HEK293 (cell line): ENCODE data around the gene RIMS4.

Experiments used
- CTCF ChIA-PET: fragments of 350-600 bp; formaldehyde crosslinking; extraction: SDS; loops from one replicate; lab custom pipeline; 2021; ENCODE audit warnings: antibody characterized with exemption; lab: Yijun Ruan, JAX
- POLR2A ChIA-PET: fragments of 300-600 bp; formaldehyde crosslinking; extraction: SDS; loops from one replicate; lab custom pipeline; 2020; ENCODE audit warnings: antibody characterized with exemption, inconsistent platforms; lab: Yijun Ruan, JAX
- H3K27ac ChIP-seq: fragments of 200-500 bp; sonication (Bioruptor generic); 2 replicates; pipeline ENCODE4 v1.5.1; 2014; ENCODE audit warnings: low read depth, low read length, control low read depth, inconsistent platforms; ENCODE audit errors: extremely low read depth
- H3K36me3 ChIP-seq, 2 experiments: fragments of 200-500 bp in 1 of 2; sonication (Bioruptor generic) in 1 of 2; 1 replicate in 1 of 2; 2 replicates in 1 of 2; pipeline ENCODE4 v1.5.1; 2014 to 2017; ENCODE audit warnings: inconsistent platforms in 2 of 2, low read length in 2 of 2; ENCODE audit not compliant: control insufficient read depth in 2 of 2, insufficient read depth in 1 of 2
- H3K4me1 ChIP-seq: fragments of 200-500 bp; sonication (Bioruptor generic); 2 replicates; pipeline ENCODE4 v1.5.1; 2014; ENCODE audit warnings: mild to moderate bottlenecking, low read length, inconsistent platforms; ENCODE audit not compliant: control insufficient read depth, insufficient read depth
- H3K4me3 ChIP-seq: 2 replicates; pipeline ENCODE4 v1.5.1; 2011; ENCODE audit warnings: low read depth, mild to moderate bottlenecking, control low read depth, low read length, moderate library complexity
- H3K9me3 ChIP-seq: fragments of 200-500 bp; sonication (Bioruptor generic); 2 replicates; pipeline ENCODE4 v1.5.1; 2014; ENCODE audit warnings: low read depth, low read length, inconsistent platforms; ENCODE audit not compliant: control insufficient read depth, insufficient read depth
- HOXC10 ChIP-seq: sonication (generic); formaldehyde crosslinking; IDR thresholded peaks from 2 replicates; pipeline ENCODE4 v1.8.1; 2023; ENCODE audit warnings: mild to moderate bottlenecking, missing genetic modification reagents
- ZBTB17 ChIP-seq: fragments of 450-650 bp; formaldehyde crosslinking; IDR thresholded peaks from 2 replicates; pipeline ENCODE4 v1.5.1; 2016; ENCODE audit warnings: missing biosample characterization, missing genetic modification characterization
- ZBTB7A ChIP-seq: fragments of 450-650 bp; formaldehyde crosslinking; IDR thresholded peaks from 2 replicates; pipeline ENCODE4 v1.5.1; 2016; ENCODE audit warnings: low read depth, missing biosample characterization, missing genetic modification characterization
- ZIC2 ChIP-seq: fragments of 450-650 bp; formaldehyde crosslinking; IDR thresholded peaks from 2 replicates; pipeline ENCODE4 v1.5.1; 2016; ENCODE audit warnings: missing biosample characterization, missing genetic modification characterization
- ZNF426 ChIP-seq: fragments of 450-650 bp; formaldehyde crosslinking; IDR thresholded peaks from 2 replicates; pipeline ENCODE4 v1.5.1; 2017; ENCODE audit warnings: missing biosample characterization, missing genetic modification characterization, mild to moderate bottlenecking, inconsistent platforms, moderate library complexity
- ZNF600 ChIP-seq: fragments of 450-650 bp; formaldehyde crosslinking; IDR thresholded peaks from 2 replicates; pipeline ENCODE4 v1.5.1; 2016; ENCODE audit warnings: missing biosample characterization, missing genetic modification characterization
- ZNF623 ChIP-seq: fragments of 450-650 bp; formaldehyde crosslinking; IDR thresholded peaks from 2 replicates; pipeline ENCODE4 v1.5.1; 2016; ENCODE audit warnings: missing biosample characterization, missing genetic modification characterization
- ZNF664 ChIP-seq: fragments of 450-650 bp; formaldehyde crosslinking; IDR thresholded peaks from 2 replicates; pipeline ENCODE4 v1.5.1; 2016; ENCODE audit warnings: missing biosample characterization, missing genetic modification characterization
- ZNF768 ChIP-seq: fragments of 450-650 bp; formaldehyde crosslinking; IDR thresholded peaks from 2 replicates; pipeline ENCODE4 v1.5.1; 2018; ENCODE audit warnings: missing biosample characterization, mild to moderate bottlenecking, missing genetic modification characterization
- TF ChIP-seq, protein P1 (sequence below): fragments of 450-650 bp; formaldehyde crosslinking; IDR thresholded peaks from 2 replicates; pipeline ENCODE4 v1.5.1; 2016; ENCODE audit warnings: missing biosample characterization, missing genetic modification characterization
- TF ChIP-seq, protein P2 (sequence below): fragments of 450-650 bp; formaldehyde crosslinking; IDR thresholded peaks from 2 replicates; pipeline ENCODE4 v1.5.0; 2017; ENCODE audit warnings: missing biosample characterization, missing genetic modification characterization, borderline replicate concordance
- TF ChIP-seq, protein P3 (sequence below): fragments of 450-650 bp; formaldehyde crosslinking; IDR thresholded peaks from 2 replicates; pipeline ENCODE4 v1.5.1; 2016; ENCODE audit warnings: missing biosample characterization, missing genetic modification characterization, borderline replicate concordance
- TF ChIP-seq, protein P4 (sequence below): fragments of 450-650 bp; formaldehyde crosslinking; IDR thresholded peaks from 2 replicates; pipeline ENCODE4 v1.5.1; 2016; ENCODE audit warnings: missing biosample characterization, missing genetic modification characterization
- TF ChIP-seq, protein P5 (sequence below): fragments of 450-650 bp; formaldehyde crosslinking; IDR thresholded peaks from 2 replicates; pipeline ENCODE4 v1.5.1; 2016; ENCODE audit warnings: missing biosample characterization, missing genetic modification characterization
- TF ChIP-seq, protein P6 (sequence below): fragments of 450-650 bp; formaldehyde crosslinking; IDR thresholded peaks from 2 replicates; pipeline ENCODE4 v1.5.1; 2016; ENCODE audit warnings: missing biosample characterization, missing genetic modification characterization

Gene RIMS4

DNA sequence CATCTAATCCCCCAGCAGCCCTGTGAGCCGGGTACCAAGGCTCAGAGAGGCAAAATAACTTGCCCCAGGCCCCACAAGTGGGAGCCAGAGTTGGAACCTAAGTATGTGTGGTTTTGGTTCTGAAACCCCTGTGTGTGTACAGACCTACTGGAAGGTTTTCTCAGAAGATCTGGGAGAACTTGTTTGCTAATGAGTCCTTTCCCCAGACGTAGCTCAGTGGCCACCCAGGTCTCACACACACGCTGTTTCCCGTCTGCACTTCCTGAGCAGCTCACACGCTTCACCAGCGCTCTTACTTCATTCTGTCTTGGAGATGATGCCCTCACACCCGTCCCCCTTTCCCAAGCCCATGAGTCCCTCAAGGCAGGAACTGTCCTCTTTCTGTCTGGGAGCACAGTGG, 87.0 kb downstream of the RIMS4 start (continued):
- TF ChIP-seq, protein P1, sequence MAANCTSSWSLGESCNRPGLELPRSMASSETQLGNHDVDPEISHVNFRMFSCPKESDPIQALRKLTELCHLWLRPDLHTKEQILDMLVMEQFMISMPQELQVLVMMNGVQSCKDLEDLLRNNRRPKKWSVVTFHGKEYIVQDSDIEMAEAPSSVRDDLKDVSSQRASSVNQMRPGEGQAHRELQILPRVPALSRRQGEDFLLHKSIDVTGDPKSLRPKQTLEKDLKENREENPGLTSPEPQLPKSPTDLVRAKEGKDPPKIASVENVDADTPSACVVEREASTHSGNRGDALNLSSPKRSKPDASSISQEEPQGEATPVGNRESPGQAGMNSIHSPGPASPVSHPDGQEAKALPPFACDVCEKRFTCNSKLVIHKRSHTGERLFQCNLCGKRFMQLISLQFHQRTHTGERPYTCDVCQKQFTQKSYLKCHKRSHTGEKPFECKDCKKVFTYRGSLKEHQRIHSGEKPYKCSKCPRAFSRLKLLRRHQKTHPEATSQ, result no peak
- no peak for TF ChIP-seq ZNF426 (tag by site-specific recombination)
- TF ChIP-seq, protein P2, sequence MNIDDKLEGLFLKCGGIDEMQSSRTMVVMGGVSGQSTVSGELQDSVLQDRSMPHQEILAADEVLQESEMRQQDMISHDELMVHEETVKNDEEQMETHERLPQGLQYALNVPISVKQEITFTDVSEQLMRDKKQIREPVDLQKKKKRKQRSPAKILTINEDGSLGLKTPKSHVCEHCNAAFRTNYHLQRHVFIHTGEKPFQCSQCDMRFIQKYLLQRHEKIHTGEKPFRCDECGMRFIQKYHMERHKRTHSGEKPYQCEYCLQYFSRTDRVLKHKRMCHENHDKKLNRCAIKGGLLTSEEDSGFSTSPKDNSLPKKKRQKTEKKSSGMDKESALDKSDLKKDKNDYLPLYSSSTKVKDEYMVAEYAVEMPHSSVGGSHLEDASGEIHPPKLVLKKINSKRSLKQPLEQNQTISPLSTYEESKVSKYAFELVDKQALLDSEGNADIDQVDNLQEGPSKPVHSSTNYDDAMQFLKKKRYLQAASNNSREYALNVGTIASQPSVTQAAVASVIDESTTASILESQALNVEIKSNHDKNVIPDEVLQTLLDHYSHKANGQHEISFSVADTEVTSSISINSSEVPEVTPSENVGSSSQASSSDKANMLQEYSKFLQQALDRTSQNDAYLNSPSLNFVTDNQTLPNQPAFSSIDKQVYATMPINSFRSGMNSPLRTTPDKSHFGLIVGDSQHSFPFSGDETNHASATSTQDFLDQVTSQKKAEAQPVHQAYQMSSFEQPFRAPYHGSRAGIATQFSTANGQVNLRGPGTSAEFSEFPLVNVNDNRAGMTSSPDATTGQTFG (tag by site-specific recombination), result no peak

DNA sequence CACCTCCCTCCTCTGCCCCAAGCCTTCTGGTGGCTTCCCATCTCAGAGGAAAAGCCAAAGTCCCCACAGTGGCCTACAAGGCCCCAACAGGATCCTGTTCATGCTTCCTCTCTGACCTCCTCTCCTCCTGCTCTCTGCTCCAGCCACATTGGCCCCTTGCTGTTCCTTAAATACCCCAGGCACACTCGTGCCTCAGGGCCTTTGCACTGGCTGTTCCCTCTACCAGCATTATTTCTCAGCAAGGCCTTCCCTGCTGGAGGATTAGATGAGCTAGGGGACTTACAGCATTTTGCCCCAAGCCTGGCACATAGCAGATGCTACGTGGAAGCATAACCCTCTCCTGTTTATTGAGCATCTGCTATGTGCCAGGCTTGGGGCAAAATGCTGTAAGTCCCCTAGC, 87.4 kb downstream of the RIMS4 start:
- Histone ChIP-seq H3K36me3 (no peaks in the 10 kb centered on the region), H3K27ac (no peak overlapping the region), H3K4me3 (no peak overlapping the region), H3K4me1 (peaks cover 6% of the 10 kb centered on the region), H3K9me3 (no peaks in the 10 kb centered on the region)
- CTCF ChIA-PET, result interaction anchor here (0.5 to 1.2 kb wide), 5 partner anchors 8 to 29 kb away, joined by 3 read pairs; partner anchors contain the start of gene CCN5
- TF ChIP-seq ZNF623 (tag by site-specific recombination) (peak; percentile 98), ZNF664 (tag by site-specific recombination) (peak; percentile 56; the same call in 1 of the 2 replicates)
- TF ChIP-seq, protein P3, sequence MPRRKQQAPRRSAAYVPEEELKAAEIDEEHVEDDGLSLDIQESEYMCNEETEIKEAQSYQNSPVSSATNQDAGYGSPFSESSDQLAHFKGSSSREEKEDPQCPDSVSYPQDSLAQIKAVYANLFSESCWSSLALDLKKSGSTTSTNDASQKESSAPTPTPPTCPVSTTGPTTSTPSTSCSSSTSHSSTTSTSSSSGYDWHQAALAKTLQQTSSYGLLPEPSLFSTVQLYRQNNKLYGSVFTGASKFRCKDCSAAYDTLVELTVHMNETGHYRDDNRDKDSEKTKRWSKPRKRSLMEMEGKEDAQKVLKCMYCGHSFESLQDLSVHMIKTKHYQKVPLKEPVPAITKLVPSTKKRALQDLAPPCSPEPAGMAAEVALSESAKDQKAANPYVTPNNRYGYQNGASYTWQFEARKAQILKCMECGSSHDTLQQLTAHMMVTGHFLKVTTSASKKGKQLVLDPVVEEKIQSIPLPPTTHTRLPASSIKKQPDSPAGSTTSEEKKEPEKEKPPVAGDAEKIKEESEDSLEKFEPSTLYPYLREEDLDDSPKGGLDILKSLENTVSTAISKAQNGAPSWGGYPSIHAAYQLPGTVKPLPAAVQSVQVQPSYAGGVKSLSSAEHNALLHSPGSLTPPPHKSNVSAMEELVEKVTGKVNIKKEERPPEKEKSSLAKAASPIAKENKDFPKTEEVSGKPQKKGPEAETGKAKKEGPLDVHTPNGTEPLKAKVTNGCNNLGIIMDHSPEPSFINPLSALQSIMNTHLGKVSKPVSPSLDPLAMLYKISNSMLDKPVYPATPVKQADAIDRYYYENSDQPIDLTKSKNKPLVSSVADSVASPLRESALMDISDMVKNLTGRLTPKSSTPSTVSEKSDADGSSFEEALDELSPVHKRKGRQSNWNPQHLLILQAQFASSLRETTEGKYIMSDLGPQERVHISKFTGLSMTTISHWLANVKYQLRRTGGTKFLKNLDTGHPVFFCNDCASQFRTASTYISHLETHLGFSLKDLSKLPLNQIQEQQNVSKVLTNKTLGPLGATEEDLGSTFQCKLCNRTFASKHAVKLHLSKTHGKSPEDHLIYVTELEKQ, result no peak
- POLR2A ChIA-PET, result interaction anchor here (0.7 kb wide), 1 partner anchor 28 kb away, joined by 4 read pairs; no protein-coding TSS in a partner anchor

DNA sequence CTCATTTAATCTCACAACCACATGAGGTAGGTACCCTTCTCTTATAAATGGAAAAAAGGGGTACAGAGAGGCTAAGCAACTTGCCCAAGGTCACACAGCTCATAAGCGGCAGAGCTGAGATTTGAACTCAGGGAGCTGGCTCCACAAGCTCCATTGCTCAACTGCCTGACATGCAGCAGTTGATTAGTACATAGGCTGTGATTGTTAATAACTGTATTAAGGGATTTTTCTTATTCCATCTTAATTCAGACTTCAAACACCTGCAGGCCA, 88.6 kb downstream of the RIMS4 start:
- TF ChIP-seq ZNF768, result peak; percentile 80; the same call in 1 of the 2 replicates
- no peak for TF ChIP-seq HOXC10 (CRISPR knock-in tag)
- TF ChIP-seq, all 188 proteins: peak for 1
- Histone ChIP-seq H3K36me3 (no peaks in the 10 kb centered on the region), H3K9me3 (no peaks in the 10 kb centered on the region), H3K4me1 (peaks cover 6% of the 10 kb centered on the region), H3K27ac (no peak overlapping the region), H3K4me3 (no peak overlapping the region)
- ChIA-PET POLR2A (no interaction called here), CTCF (interaction anchor here (0.6 to 1.7 kb wide), 6 partner anchors 20 to 197 kb away, joined by 3 to 11 read pairs (median 3); no protein-coding TSS in a partner anchor)

DNA sequence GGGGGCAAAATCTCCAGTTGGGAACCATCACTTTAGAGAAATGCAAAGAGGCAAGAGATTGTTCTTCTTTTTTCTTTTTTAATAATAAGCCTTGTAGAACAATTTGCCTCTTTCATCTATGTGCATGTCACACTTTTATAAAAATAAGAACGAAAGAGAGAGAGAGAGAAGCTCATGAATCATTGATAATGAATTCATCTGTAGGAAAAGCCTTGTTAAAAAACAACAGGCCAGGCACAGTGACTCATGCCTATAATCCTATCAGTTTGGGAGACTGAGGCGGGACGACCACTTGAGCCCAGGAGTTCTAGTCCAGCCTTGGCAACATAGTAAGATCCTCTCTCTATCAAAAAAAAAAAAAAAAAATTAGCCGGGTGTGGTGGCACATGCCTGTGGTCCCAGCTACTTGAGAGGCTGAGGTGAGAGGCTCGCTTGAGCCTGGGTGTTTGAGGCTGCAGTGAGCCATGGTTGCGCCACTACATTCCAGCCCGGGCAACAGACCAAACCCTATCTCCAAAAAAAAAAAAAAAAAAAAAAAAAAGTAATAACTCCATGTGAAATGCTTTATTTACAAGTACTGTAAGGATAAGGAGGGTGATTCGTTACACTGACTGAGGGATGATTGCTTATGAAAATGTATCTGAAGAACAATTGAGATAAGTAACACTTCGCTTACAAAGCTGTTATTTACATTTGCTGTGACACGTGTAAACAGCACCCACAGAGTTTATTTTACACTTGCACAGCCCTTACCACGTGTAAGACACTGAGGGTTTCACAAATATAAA, 89.2 kb downstream of the RIMS4 start:
- Histone ChIP-seq H3K36me3 (no peaks in the 10 kb centered on the region), H3K4me1 (peaks cover 6% of the 10 kb centered on the region), H3K9me3 (no peaks in the 10 kb centered on the region), H3K27ac (no peak overlapping the region), H3K4me3 (no peak overlapping the region)
- POLR2A ChIA-PET, result no interaction called here
- CTCF ChIA-PET, result interaction anchor here (0.6 to 1.7 kb wide), 7 partner anchors 11 to 146 kb away, joined by 3 to 11 read pairs (median 3); no protein-coding TSS in a partner anchor
- TF ChIP-seq, protein P4, sequence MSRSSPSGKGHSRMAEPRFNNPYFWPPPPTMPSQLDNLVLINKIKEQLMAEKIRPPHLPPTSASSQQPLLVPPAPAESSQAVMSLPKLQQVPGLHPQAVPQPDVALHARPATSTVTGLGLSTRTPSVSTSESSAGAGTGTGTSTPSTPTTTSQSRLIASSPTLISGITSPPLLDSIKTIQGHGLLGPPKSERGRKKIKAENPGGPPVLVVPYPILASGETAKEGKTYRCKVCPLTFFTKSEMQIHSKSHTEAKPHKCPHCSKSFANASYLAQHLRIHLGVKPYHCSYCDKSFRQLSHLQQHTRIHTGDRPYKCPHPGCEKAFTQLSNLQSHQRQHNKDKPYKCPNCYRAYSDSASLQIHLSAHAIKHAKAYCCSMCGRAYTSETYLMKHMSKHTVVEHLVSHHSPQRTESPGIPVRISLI (tag by site-specific recombination), result peak; percentile 88
- TF ChIP-seq ZNF600 (tag by site-specific recombination) (peak; percentile 64), ZBTB17 (tag by site-specific recombination) (0 out of 2 replicates have a peak, but pooled peaks have one; percentile 18), ZBTB7A (no peak), ZIC2 (tag by site-specific recombination) (0 out of 2 replicates have a peak, but pooled peaks have one; percentile 4)
- TF ChIP-seq, protein P5, sequence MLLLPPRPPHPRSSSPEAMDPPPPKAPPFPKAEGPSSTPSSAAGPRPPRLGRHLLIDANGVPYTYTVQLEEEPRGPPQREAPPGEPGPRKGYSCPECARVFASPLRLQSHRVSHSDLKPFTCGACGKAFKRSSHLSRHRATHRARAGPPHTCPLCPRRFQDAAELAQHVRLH (tag by site-specific recombination), result no peak
- TF ChIP-seq, protein P6, sequence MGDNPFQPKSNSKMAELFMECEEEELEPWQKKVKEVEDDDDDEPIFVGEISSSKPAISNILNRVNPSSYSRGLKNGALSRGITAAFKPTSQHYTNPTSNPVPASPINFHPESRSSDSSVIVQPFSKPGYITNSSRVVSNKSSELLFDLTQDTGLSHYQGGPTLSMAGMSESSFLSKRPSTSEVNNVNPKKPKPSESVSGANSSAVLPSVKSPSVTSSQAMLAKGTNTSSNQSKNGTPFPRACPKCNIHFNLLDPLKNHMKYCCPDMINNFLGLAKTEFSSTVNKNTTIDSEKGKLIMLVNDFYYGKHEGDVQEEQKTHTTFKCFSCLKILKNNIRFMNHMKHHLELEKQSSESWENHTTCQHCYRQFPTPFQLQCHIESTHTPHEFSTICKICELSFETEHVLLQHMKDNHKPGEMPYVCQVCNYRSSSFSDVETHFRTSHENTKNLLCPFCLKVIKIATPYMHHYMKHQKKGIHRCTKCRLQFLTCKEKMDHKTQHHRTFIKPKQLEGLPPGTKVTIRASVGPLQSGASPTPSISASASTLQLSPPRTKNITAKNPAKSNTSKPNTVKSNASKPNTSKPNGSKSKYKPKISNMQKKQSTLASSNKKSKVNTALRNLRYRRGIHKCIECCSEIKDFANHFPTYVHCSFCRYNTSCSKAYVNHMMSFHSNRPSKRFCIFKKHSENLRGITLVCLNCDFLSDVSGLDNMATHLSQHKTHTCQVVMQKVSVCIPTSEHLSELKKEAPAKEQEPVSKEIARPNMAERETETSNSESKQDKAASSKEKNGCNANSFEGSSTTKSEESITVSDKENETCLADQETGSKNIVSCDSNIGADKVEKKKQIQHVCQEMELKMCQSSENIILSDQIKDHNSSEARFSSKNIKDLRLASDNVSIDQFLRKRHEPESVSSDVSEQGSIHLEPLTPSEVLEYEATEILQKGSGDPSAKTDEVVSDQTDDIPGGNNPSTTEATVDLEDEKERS (tag by site-specific recombination), result no peak
